ENCODE data around the gene ACOT9. TPM values are rescaled to one million over a fixed set of nuclear protein-coding genes. Genes with fewer than 3 reads are reported as not detected.

Gene ACOT9
- 49.2 and 52.2 TPM in 2 replicates for total RNA-seq

GRCh38 chrX:23742697-23743622, at the start of gene ACOT9:
Gene ACOT9 (minus strand): TSS chrX:23743276. CDS start chrX:23743144, 132 bp downstream.

GRCh38 chrX:23782863-23783588, 40.0 kb upstream of the ACOT9 start, which contains the start of gene SAT1:
Gene SAT1 (plus strand): TSS chrX:23783173. CDS start chrX:23783352, 179 bp downstream.

GRCh38 chrX:23667239-23668177, 75.6 kb downstream of the ACOT9 start, which contains the start of gene PRDX4:
Gene PRDX4 (plus strand): TSS chrX:23667493. CDS start chrX:23667571, 78 bp downstream.

Small RNA genes within 50 kb of the gene (small RNA-seq; reads per million reads assigned to genes)
- not detected for gene RF00019

Other genes with a start within 250 kb of the ACOT9 start
- gene PRDX4, start 75.8 kb downstream of the ACOT9 start, total RNA-seq, result 201 and 268 TPM in 2 replicates
- 32.6 and 47.4 TPM in 2 replicates for gene SAT1, start 39.9 kb upstream of the ACOT9 start, total RNA-seq
- 7.3 and 7.6 TPM in 2 replicates for gene APOO, start 164.7 kb upstream of the ACOT9 start, total RNA-seq
- gene CXorf58, start 164.7 kb upstream of the ACOT9 start, total RNA-seq, result not detected in 2 replicates

Measured in subcutaneous preadipocyte (primary cell).